LNCAP (cell line): ENCODE measurements around the gene TMEM239.

Experiments
- CTCF ChIP-seq: fragments of 450-650 bp; IDR thresholded peaks from 2 replicates; pipeline ENCODE4 v1.5.1; 2017; ENCODE audit warnings: mild to moderate bottlenecking

TMEM239 gene

GRCh38 chr20:2780948-2781347, 35.2 kb upstream of the TMEM239 start:
- TF ChIP-seq CTCF = 0 out of 2 replicates have a peak, but pooled peaks have one; percentile 11

GRCh38 chr20:2783908-2784566, 32.1 kb upstream of the TMEM239 start:
- no peak for TF ChIP-seq CTCF

GRCh38 chr20:2793471-2793870, 22.7 kb upstream of the TMEM239 start:
- TF ChIP-seq CTCF = no peak

GRCh38 chr20:2794202-2794748, 21.9 kb upstream of the TMEM239 start:
- no peak for TF ChIP-seq CTCF

GRCh38 chr20:2794866-2795447, 21.2 kb upstream of the TMEM239 start:
- TF ChIP-seq CTCF = no peak

- no peak for TF ChIP-seq CTCF
Measured at GRCh38 chr20:2795451-2795850, 20.7 kb upstream of the TMEM239 start.

- no peak for TF ChIP-seq CTCF
Measured at GRCh38 chr20:2796011-2796660, 20.0 kb upstream of the TMEM239 start.
